ENCODE results near the gene MAZ. TPM values are rescaled to one million over a fixed set of nuclear protein-coding genes. Genes with fewer than 3 reads are reported as not detected.

Gene MAZ
- total and polyA plus RNA-seq, 2 of the 8 experiments (the other 6 are each of a cell fraction or from before 2014, with no cell fraction given): 219 to 380 TPM

- Histone ChIP-seq H3K23me2 (ENCODE audit: low read depth, low read length) (no peaks in the 10 kb centered on the region), H3K23ac (ENCODE audit: insufficient read length) (no peak overlapping the region), H4K20me1 (replicated peaks in 1 of 2; ENCODE audit: control insufficient read depth in 1 of 2, insufficient read depth in 2 of 2, low read length in 2 of 2) (no peaks in the 10 kb centered on the region), H3K4ac (replicated peaks; ENCODE audit: insufficient read length, low read depth, low read length) (no peak overlapping the region), H3K79me1 (ENCODE audit: low read depth, low read length) (no peaks in the 10 kb centered on the region), H2BK20ac (ENCODE audit: low read length) (no peak overlapping the region), H3K18ac (ENCODE audit: extremely low read depth, low read length) (no peak overlapping the region), H3K4me2 (ENCODE audit: insufficient read depth in 1 of 2, low read depth in 2 of 2, low read length in 2 of 2) (no peak overlapping the region), H3K4me3 (ENCODE audit: extremely low read depth in 1 of 4, insufficient read depth in 2 of 4, low read depth in 3 of 4, low read length in 4 of 4) (no peak overlapping the region), H3K79me2 (ENCODE audit: control insufficient read depth in 1 of 2, insufficient read depth in 2 of 2, low read length in 2 of 2) (no peaks in the 10 kb centered on the region), H3K9ac (replicated peaks in 1 of 4; ENCODE audit: extremely low read depth in 1 of 4, low read depth in 3 of 4, low read length in 3 of 4) (no peak overlapping the region), H4K91ac (replicated peaks; ENCODE audit: insufficient read length, low read length) (no peak overlapping the region), H4K8ac (ENCODE audit: extremely low read depth, insufficient read depth, low read length) (no peak overlapping the region), H2BK5ac (ENCODE audit: low read depth, low read length) (no peak overlapping the region), H2AK5ac (ENCODE audit: low read depth, low read length) (no peak overlapping the region), H4K5ac (ENCODE audit: insufficient read length, low read depth, low read length) (no peak overlapping the region), H2BK15ac (ENCODE audit: low read length) (no peak overlapping the region), H3K27me3 (replicated peaks in 1 of 4; ENCODE audit: control insufficient read depth in 3 of 4, extremely low read depth in 1 of 4, insufficient read depth in 3 of 4, low read length in 3 of 4) (no peaks in the 10 kb centered on the region), H3K4me1 (replicated peaks in 1 of 4; ENCODE audit: control insufficient read depth in 3 of 4, insufficient read depth in 4 of 4, low read length in 3 of 4) (no peaks in the 10 kb centered on the region; a peak in 2 of 7 replicates), H3K14ac (ENCODE audit: insufficient read length) (no peak overlapping the region), H3K27ac (ENCODE audit: low read depth, low read length) (no peak overlapping the region), H2BK12ac (ENCODE audit: low read depth, low read length) (0 out of 2 replicates have a peak overlapping the region, but pooled peaks have one; percentile 9), H2BK120ac (replicated peaks; ENCODE audit: low read depth, low read length) (no peak overlapping the region), H2AFZ (ENCODE audit: low read length) (no peak overlapping the region), H3K56ac (replicated peaks; ENCODE audit: insufficient read length, low read depth, low read length) (no peak overlapping the region), H3K36me3 (ENCODE audit: control insufficient read depth in 2 of 4, insufficient read depth in 4 of 4, low read length in 3 of 4) (no peaks in the 10 kb centered on the region), H3K9me3 (ENCODE audit: insufficient read depth in 2 of 2, low read depth in 1 of 2, low read length in 1 of 2) (no peaks in the 10 kb centered on the region)
- ChIA-PET POLR2A (ENCODE audit: partially characterized antibody) (interaction anchor here (0.9 to 12.7 kb wide), 5 partner anchors 9 to 165 kb away, joined by 3 to 167 read pairs (median 3); partner anchors contain the start of genes CDIPT, MVP, PAGR1 and QPRT), CTCF (ENCODE audit: partially characterized antibody) (interaction anchor here (0.9 to 3.4 kb wide), 5 partner anchors 13 to 58 kb away, joined by 3 to 16 read pairs (median 4); partner anchors contain the start of gene MVP)
- 89% methylated on average over 8 of the region's 8 CpGs; no CpG with 5 or more reads in 1 of the 2 experiments for WGBS, 2 experiments (ENCODE audit: extremely low coverage in 1 of 2, insufficient coverage in 1 of 2, insufficient read length in 1 of 2, insufficient replicate concordance in 2 of 2, low coverage in 1 of 2, low lambda C conversion rate in 2 of 2, missing lambda C conversion rate in 1 of 2)
- FAIRE-seq (no peak), DNase-seq (ENCODE audit: low read depth in 1 of 2, low spot score in 2 of 2) (no peak)
- TF ChIP-seq TAF7 (optimal IDR thresholded peaks at IDR 0.05; ENCODE audit: borderline replicate concordance, low read depth, low read length) (no peak), CREB1 (IDR thresholded peaks at IDR 0.05) (no peak), ZNF274 (IDR thresholded peaks at IDR 0.05; ENCODE audit: borderline replicate concordance, extremely low read depth, low read length) (no peak), USF2 (IDR thresholded peaks at IDR 0.05; ENCODE audit: low read length) (no peak), POLR2AphosphoS5 (IDR thresholded peaks at IDR 0.05; ENCODE audit: low read depth, low read length) (no peak), RNF2 (IDR thresholded peaks at IDR 0.05; ENCODE audit: borderline replicate concordance, low read depth, low read length, missing control alignments, poor library complexity, severe bottlenecking) (no peak), SIX5 (IDR thresholded peaks at IDR 0.05; ENCODE audit: low read depth, low read length) (no peak), ASH2L (IDR thresholded peaks at IDR 0.05; ENCODE audit: low read length) (no peak), EZH2 (IDR thresholded peaks at IDR 0.05; ENCODE audit: low read depth, low read length, severe bottlenecking) (no peak), ATF3 (IDR thresholded peaks at IDR 0.05; ENCODE audit: insufficient read depth, low read depth, low read length) (no peak), CHD2 (IDR thresholded peaks at IDR 0.05; ENCODE audit: low read length) (no peak), TAF1 (IDR thresholded peaks at IDR 0.05; ENCODE audit: low read depth, low read length) (no peak), HDAC6 (IDR thresholded peaks at IDR 0.05; ENCODE audit: low read depth, low read length) (no peak)
These were observed 37.6 kb downstream of the MAZ start for GRCh38 chr16:29843931-29844330.

All from H1 (cell line).